GM18526 (cell line): ENCODE results near the gene FAM83E.

Experiments used
- POLR2A ChIP-seq: IDR thresholded peaks from 3 replicates; pipeline ENCODE4 v1.6.1; 2011; ENCODE audit not compliant: insufficient read length; ENCODE audit errors: extremely low read depth

FAM83E gene

DNA sequence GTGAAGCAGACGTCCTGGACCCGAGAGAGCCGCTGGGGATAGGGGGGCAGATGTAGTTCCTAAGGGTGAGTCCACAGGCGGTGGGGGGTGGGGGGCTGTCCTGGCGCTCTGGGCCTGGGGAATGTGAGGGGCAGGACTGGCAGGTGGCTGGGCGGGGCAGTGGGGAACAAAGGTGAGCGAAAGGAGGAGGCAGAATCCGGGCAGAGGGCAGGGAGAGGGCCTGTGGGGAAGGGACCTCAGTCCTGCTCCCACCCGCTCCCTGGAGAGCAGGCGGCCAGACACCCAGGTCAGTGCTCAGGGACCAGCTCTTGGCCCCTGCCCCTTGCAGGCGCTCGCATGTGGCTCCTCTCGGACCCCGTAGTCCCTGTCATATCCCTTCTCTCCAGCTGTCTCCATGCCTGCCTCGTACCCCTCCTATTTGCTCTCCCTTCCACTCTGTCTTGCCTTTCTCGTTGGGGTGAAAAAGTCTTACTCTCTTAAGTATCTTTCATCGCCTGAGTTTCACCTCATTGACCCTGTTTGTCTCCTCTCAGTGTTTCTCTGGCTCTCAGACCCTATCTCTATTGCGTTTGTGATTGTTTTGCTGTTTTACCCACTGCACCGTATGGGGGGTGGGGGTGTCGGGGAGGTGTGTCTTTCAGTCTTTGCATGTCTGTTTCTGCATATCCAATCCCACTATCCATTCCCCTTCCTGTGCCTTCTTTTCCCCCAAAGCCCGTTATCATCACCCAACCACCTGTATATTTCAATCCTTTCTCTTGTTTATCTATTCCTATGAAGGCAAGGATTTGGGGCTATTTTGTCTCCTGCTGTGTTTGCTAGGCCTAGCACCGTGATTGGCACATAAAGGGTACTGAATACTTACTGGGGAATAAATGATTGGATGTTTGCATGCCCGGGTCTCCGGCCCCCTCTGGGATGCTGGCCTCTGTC lies 10.2 kb upstream of the FAM83E start:
- TF ChIP-seq POLR2A = no peak

DNA sequence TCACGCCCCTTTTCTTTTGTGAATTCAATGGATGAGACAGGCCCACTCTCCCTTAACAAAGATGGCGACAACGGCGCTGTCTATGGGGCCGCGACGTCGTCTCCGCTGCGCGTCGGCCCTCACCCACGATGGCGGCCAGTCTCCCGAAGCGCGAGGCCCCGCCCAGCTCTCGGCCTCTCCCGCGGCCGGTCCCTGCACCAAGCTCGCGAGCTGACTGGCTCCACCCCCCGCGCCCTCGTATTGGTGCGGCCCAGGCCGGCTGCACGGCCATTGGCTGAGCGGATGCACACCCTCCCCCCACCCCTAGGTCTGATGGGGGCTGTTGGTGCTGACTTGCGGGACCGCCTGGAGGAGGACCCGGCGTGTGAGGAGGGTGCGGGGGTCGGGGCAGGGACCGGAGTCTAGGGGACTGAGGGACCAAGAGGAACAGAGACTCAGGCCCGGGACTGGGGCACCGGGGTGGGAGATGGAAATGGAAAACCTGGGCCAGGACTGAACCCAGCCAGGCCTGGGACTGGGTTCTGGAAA lies 9.3 kb upstream of the FAM83E start:
- no peak for TF ChIP-seq POLR2A

- no peak for TF ChIP-seq POLR2A
These were observed 8.7 kb upstream of the FAM83E start for GRCh38 chr19:48623556-48624066.

- TF ChIP-seq POLR2A = no peak
These were observed 5.1 kb upstream of the FAM83E start for GRCh38 chr19:48619692-48620585.

DNA sequence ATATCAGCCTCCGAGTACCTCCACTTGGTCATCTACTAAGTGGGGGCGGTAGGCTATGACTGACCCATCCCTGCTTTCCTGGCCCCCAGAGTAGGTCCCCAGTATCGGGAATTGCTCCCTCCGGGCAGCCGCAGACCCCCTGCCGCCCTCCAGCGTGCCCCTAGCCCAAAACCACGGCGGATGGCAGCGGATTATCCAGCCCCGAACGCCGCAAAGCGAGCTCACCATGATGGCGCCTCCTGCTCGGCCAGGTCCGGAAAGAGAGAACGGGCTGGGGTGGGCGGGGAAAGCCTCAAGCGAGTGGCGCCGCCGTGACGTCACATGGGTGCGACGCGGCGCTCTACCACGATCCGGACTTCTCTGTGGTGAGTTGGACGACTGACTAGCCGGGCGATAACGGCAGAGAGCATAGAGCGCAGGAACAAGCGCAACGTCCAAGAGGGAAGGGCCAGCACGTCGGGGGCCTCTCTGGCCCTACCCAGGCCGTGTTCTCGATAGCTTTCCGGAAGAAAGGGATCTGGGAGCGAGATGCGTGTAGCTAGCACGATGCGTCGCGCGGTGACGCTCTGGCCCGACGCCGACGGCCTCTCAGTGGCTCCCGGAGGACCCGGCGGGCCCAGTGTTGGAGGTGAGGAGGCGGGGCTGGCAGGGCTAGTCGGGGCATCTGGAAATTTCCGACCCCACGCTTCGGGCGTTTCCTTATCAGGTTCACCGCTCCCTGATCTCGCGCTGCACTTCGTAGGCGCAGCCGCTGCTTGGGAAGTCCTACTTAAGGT lies 4.2 kb upstream of the FAM83E start, which contains the start of the genes RPL18 and SPHK2:
Gene RPL18, minus strand, starts transcription at position 263 of the 776 bp plus-strand sequence. Its CDS starts 35 bp downstream, at position 228.
Gene SPHK2, plus strand, starts transcription at position 591 of the 776 bp plus-strand sequence. CDS start 1,009 bp downstream, outside the sequence.
- TF ChIP-seq POLR2A = peak; percentile 99

- TF ChIP-seq POLR2A = no peak
These were observed 3.5 kb upstream of the FAM83E start for GRCh38 chr19:48618278-48618915.

GRCh38 chr19:48617146-48617937 lies 2.5 kb upstream of the FAM83E start:
- TF ChIP-seq POLR2A = no peak

GRCh38 chr19:48616491-48617056 lies 1.7 kb upstream of the FAM83E start:
- TF ChIP-seq POLR2A = no peak

GRCh38 chr19:48616041-48616436 lies 1.2 kb upstream of the FAM83E start:
- no peak for TF ChIP-seq POLR2A

DNA sequence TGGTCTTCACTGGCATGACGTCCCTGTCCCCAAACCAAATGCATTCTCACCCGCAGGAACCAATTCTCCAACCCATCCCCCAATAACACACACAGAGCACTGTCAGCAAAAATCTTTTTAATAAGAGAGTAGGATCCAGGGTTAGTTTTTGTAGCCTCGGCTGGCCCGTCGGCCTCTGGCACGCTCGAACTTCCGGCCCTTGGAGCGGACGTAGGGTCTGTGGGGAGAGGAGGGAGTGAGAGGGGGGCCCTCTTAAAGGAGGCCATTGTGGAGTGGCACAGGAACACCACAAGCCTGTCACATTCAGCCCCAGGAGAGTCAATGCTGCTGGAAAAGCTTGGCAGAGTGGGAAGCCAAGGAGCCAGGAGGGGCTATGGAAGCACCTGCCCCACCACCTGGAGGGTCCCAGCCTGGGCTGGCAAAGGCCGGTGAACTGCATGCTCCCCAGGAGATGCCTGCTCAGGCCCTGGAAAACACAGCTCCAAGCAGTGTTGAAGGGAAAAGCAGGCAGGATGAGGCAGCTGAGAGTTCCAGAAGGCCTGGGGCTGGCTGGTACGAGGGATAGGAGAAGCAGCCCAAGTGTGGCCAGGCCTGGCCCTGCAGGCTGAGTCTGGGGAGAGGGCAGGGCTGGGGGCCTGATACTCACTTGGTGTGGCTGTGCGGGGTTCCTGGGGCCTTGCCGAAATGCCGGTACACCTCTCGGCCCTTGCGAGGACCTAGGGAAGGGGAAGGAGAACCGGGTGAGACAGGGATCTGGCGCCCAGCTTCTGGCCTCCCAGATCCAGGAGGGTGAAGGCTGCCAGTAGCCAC lies 560 bp upstream of the FAM83E start:
- no peak for TF ChIP-seq POLR2A

DNA sequence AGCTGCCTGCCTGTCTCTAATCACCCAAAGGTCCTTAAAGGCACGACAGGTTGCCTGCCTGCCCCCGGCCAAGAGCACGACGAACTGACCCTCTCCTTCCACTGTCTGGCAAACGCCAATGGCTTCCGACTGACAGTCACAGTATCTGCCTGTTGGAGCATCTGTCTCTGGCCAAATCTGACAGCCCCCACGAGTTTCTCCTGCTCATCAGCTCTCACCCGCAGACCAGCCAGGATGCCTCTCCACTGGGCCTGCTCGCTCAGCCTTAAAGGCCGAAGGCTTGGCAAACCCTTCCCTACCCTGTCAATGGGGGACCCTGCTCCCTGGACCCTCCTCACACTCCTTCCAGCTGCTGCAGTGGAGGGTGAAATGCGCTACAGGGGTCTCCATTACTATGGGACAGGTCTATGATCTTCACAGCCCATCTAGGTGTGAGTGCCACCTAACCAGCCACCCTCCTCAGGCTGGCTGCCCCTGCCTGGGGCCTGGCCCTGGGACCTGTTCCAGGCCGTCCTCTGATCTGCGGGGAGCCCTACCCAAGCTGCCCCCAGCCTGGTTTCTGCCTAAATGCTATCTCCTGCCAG lies 932 bp downstream of the FAM83E start:
- no peak for TF ChIP-seq POLR2A
